RWPE2 (cell line): ENCODE data around the gene TUBG2.
A peak's percentile ranks its signal among the peaks of the same experiment; 100 is the strongest.
"Not testable (repeated sequence)": the region's sequence is repeated elsewhere in the genome, so short reads cannot be mapped to it uniquely, and the experiment has no call there.

ENCODE experiments used
- ATAC-seq: fragments of 200-7000 bp; cut with Tn5 transposase; 3 replicates; pipeline ENCODE4 v1.9.1; 2021; ENCODE audit warnings: low read depth
- DNase-seq: peaks from one replicate; pipeline ENCODE4 v3.0.0-alpha.2; 2020; ENCODE audit warnings: low spot score
- H3K27ac ChIP-seq: fragments of 450-650 bp; 2 replicates; pipeline ENCODE4 v1.5.1; 2017; ENCODE audit warnings: mild to moderate bottlenecking; ENCODE audit not compliant: poor library complexity, severe bottlenecking
- H3K27me3 ChIP-seq: fragments of 250-450 bp; sonication (Bioruptor Pico); 2 replicates; pipeline ENCODE4 v1.5.1; 2021; ENCODE audit warnings: mild to moderate bottlenecking, moderate library complexity; ENCODE audit not compliant: insufficient read depth, poor library complexity, severe bottlenecking
- H3K36me3 ChIP-seq: fragments of 250-450 bp; sonication (Bioruptor Pico); 2 replicates; pipeline ENCODE4 v1.5.1; 2020; ENCODE audit warnings: low read depth, mild to moderate bottlenecking, moderate library complexity
- H3K4me1 ChIP-seq: fragments of 250-450 bp; sonication (Bioruptor Pico); 2 replicates; pipeline ENCODE4 v1.5.1; 2021; ENCODE audit warnings: mild to moderate bottlenecking, moderate library complexity; ENCODE audit not compliant: insufficient read depth, poor library complexity, severe bottlenecking
- H3K4me3 ChIP-seq: fragments of 250-450 bp; sonication (Bioruptor Pico); 2 replicates; pipeline ENCODE4 v1.5.1; 2021; ENCODE audit warnings: mild to moderate bottlenecking, moderate library complexity; ENCODE audit not compliant: severe bottlenecking
- H3K9me3 ChIP-seq: fragments of 250-450 bp; sonication (Bioruptor Pico); 2 replicates; pipeline ENCODE4 v1.5.1; 2021; ENCODE audit warnings: mild to moderate bottlenecking, moderate library complexity; ENCODE audit not compliant: severe bottlenecking
- TF ChIP-seq, protein P1 (sequence below): fragments of 450-650 bp; IDR thresholded peaks from one replicate; pipeline ENCODE4 v1.5.1; 2017; ENCODE audit warnings: mild to moderate bottlenecking, moderate library complexity; ENCODE audit not compliant: poor library complexity, severe bottlenecking

TUBG2 gene

GRCh38 chr17:42657824-42658588 lies 1.1 kb upstream of the TUBG2 start:
- peaks cover 17% of the 10 kb centered on the region for H3K4me1 ChIP-seq
- DNase-seq = no peak
- H3K36me3 ChIP-seq = peaks cover 27% of the 10 kb centered on the region
- ATAC-seq = no peak
- no peaks in the 10 kb centered on the region for H3K9me3 ChIP-seq
- H3K27me3 ChIP-seq = no peaks in the 10 kb centered on the region
- no peak overlapping the region for H3K4me3 ChIP-seq
- TF ChIP-seq, protein P1, sequence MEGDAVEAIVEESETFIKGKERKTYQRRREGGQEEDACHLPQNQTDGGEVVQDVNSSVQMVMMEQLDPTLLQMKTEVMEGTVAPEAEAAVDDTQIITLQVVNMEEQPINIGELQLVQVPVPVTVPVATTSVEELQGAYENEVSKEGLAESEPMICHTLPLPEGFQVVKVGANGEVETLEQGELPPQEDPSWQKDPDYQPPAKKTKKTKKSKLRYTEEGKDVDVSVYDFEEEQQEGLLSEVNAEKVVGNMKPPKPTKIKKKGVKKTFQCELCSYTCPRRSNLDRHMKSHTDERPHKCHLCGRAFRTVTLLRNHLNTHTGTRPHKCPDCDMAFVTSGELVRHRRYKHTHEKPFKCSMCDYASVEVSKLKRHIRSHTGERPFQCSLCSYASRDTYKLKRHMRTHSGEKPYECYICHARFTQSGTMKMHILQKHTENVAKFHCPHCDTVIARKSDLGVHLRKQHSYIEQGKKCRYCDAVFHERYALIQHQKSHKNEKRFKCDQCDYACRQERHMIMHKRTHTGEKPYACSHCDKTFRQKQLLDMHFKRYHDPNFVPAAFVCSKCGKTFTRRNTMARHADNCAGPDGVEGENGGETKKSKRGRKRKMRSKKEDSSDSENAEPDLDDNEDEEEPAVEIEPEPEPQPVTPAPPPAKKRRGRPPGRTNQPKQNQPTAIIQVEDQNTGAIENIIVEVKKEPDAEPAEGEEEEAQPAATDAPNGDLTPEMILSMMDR = no peak
- peak overlapping the region; percentile 82 for H3K27ac ChIP-seq

DNA sequence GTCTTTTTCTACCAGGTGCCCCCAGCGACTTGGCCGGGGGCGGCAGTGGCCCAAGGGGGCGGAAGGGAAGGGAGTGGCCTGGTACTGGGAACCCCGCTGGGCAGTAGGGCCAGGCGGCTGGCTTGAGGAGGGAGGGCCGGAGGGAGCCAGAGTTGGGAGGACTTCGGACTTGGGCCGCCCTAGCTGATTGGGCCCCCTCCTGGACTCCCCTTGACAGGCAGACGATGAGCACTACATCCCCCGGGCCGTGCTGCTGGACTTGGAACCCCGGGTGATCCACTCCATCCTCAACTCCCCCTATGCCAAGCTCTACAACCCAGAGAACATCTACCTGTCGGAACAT lies 819 bp downstream of the TUBG2 start:
- ATAC-seq = peak; percentile 15; the same call in 1 of the 3 replicates
- not testable (repeated sequence) for DNase-seq, H3K9me3 ChIP-seq, H3K27me3 ChIP-seq
- Histone ChIP-seq H3K4me3 (peak overlapping the region; percentile 47), H3K4me1 (peaks cover 17% of the 10 kb centered on the region), H3K36me3 (peaks cover 41% of the 10 kb centered on the region), H3K27ac (peak overlapping the region; percentile 82)

GRCh38 chr17:42660692-42661345 lies 1.7 kb downstream of the TUBG2 start:
- Histone ChIP-seq H3K4me3 (peak overlapping the region; percentile 9), H3K36me3 (peaks cover 50% of the 10 kb centered on the region), H3K27ac (peak overlapping the region; percentile 82), H3K27me3 (no peaks in the 10 kb centered on the region), H3K4me1 (peaks cover 17% of the 10 kb centered on the region), H3K9me3 (no peaks in the 10 kb centered on the region)
- TF ChIP-seq, protein P1 = no peak
- peak; percentile 64 for ATAC-seq
- DNase-seq = no peak

DNA sequence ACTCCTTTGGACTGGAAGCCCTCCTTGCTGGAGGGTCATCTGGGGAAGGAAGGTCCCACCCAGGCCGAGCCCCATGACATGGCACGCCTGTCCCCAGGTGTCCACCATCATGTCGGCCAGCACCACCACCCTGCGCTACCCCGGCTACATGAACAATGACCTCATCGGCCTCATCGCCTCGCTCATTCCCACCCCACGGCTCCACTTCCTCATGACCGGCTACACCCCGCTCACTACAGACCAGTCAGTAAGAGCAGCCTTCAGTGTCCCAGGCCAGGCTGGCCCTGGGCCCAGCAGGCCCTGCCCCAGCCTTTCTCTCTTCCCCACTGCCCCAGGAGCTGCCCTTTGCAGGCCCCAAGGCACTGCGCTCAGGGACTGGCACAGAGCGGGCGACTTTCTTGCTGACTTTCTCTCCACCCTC lies 6.5 kb downstream of the TUBG2 start:
- H3K27ac ChIP-seq = no peak overlapping the region
- TF ChIP-seq, protein P1 = no peak
- ATAC-seq = no peak
- no peaks in the 10 kb centered on the region for H3K9me3 ChIP-seq
- no peaks in the 10 kb centered on the region for H3K27me3 ChIP-seq
- peaks cover 87% of the 10 kb centered on the region for H3K36me3 ChIP-seq
- DNase-seq = no peak
- no peak overlapping the region for H3K4me3 ChIP-seq
- H3K4me1 ChIP-seq = peaks cover 37% of the 10 kb centered on the region

- not testable (repeated sequence) for ATAC-seq
Measured at GRCh38 chr17:42666126-42666525, 7.0 kb downstream of the TUBG2 start.

More at GRCh38 chr17:42666126-42666525, 7.0 kb downstream of the TUBG2 start:
- Histone ChIP-seq H3K27ac (peak overlapping the region; percentile 83), H3K36me3 (peaks cover 87% of the 10 kb centered on the region), H3K4me1 (peaks cover 32% of the 10 kb centered on the region)
- not testable (repeated sequence) for H3K9me3 ChIP-seq, H3K27me3 ChIP-seq, DNase-seq, H3K4me3 ChIP-seq
